CD1c-positive myeloid dendritic cell (primary cell): ENCODE data around the gene RPS6KB2.

ENCODE experiments used
- DNase-seq: peaks from one replicate; pipeline ENCODE4 v3.0.0-alpha.2; 2016; ENCODE audit errors: extremely low spot score

Gene RPS6KB2

DNA sequence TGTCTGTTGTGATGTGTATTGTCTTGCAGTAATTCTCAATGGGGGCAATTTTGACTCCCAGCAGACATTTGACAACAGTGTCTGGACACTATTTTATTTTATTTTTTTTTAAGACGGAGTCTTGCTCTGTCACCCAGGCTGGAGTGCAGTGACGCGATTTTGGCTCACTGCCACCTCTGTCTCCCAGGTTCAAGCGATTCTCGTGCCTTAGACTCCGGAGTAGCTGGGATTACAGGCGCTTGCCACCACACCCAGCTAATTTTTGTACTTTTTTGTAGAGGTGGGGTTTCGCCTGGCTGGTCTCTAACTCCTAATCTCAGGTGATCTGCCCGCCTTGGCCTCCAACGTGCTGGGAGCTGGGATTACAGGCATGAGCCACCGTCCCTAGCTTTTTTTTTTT, 1.4 kb downstream of the RPS6KB2 start:
- DNase-seq: no peak

DNA sequence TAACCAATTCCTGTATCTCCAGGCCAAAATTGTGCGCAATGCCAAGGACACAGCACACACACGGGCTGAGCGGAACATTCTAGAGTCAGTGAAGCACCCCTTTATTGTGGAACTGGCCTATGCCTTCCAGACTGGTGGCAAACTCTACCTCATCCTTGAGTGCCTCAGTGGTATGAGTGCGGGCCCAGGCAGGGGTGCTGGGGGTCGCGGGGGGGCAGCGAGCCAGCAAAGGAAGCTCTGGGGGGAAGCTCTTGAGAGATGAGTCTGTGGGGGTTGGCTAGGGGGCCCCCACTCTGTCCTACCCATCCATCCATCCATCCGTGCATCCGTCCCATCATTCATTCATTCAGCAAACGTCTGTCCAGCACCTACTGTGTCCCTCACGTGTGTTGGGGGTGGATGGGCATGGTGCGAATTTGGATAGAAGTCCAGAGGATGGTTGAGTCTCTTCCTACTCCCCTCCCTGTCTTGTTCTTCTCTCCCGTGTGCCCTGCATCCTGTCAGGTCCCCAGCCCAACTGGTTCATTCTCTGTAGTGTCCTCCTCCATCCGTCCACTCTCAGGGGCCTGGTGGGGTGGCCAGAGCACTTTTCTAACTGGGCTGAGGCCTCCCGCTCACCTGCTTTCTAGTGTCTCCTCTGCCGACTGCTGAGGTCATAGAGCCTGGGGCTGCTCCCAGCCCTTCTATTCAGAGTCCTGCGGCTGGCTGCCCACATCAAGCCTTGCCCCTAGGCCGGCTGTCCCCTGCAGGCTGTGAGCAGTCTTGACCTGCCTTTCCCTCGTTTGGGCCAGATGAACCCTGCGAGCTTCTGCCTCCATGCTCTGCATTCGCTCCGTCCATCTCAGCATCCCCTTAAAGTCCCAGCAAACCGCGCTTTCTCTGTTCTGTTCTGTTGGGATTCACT, 3.3 kb downstream of the RPS6KB2 start:
- no peak for DNase-seq

DNA sequence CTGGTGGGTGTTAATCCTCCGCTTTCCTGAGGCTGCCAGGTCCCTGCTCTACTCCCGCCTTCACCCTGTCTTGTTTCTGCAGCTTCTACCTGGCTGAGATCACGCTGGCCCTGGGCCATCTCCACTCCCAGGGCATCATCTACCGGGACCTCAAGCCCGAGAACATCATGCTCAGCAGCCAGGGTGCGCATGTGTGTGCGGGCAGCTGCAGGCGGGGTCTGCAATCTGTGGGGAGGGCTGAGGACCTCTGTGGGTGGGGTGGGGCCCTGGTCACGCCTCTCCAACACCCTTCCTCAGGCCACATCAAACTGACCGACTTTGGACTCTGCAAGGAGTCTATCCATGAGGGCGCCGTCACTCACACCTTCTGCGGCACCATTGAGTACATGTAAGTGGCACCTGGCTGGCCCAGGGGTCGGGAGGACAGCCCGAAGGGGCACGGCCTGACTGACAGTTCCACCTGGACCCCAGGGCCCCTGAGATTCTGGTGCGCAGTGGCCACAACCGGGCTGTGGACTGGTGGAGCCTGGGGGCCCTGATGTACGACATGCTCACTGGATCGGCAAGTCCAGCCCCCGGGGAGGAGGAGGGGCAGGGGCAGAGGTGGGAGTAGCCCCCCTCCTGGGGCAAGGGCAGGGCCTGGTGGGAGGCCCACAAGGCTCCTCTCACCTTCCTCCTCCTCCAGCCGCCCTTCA, 4.5 kb downstream of the RPS6KB2 start:
- DNase-seq: no peak

DNA sequence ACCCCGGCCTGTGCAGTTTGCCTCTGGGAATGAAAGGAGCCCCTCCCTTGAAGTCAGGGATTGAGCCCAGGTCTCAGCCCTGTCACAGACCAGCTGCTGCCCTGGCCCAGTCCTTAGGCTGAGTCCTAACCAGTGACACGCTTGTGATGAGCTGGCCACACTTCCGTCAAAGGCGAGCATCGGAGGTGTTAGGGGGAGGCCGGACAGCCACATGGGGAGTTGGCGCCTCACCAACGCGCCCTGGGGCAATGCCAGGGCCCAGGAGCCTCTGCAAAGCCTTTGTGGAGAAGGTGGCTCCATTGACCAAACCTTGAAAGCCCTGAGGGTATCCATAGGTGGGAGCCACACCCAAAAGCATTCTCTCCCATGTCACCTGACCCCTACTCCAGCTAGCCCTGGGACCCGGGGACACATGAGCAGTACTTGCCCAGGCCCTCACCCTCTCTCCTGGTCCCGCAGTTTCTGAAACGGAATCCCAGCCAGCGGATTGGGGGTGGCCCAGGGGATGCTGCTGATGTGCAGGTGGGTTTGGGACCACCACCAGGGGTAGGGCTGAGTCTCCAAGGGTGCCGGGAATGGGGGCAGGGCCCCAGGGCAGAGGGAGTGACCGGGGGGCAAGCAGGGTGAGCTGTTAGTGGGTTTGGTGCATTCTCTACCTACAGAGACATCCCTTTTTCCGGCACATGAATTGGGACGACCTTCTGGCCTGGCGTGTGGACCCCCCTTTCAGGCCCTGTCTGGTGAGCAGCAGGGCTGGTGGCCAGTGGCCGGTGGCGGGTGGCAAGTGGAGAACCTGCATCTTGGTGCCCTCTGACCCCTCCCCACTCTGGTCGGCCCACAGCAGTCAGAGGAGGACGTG, 5.5 kb downstream of the RPS6KB2 start:
- no peak for DNase-seq

DNA sequence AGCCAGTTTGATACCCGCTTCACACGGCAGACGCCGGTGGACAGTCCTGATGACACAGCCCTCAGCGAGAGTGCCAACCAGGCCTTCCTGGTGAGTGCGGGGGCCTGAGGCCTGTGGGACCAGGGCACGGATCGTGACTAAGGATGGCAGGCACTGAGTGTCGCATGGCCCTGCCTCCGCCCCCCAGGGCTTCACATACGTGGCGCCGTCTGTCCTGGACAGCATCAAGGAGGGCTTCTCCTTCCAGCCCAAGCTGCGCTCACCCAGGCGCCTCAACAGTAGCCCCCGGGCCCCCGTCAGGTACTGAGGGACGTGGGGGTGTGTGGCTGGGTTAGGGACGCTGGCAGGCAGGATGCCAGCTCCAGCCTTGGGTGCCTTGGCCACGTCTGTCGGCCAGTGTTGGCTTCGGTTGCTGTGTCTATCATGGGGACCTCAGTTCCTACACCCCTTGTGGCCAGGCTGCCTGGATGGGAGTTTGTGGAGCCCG, 6.1 kb downstream of the RPS6KB2 start:
- DNase-seq: no peak

DNA sequence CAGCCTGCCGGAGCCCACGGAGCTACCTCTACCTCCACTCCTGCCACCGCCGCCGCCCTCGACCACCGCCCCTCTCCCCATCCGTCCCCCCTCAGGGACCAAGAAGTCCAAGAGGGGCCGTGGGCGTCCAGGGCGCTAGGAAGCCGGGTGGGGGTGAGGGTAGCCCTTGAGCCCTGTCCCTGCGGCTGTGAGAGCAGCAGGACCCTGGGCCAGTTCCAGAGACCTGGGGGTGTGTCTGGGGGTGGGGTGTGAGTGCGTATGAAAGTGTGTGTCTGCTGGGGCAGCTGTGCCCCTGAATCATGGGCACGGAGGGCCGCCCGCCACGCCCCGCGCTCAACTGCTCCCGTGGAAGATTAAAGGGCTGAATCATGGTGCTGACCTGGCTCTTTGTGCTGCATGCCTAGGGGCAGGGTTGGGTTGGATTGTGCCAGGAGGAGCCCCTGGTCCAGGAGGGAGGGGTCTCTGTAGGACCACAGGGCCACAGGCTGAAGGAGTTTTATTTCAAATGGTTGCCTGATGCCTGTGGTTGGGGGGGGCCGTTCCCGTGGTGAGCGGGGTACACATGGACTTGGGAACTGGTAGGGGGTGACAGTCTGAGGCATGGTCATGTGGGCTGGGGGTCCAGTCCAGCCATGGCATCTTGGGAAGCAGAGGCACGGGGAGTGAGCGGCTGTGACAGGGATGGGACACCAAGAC, 6.9 kb downstream of the RPS6KB2 start:
- DNase-seq: no peak

DNA sequence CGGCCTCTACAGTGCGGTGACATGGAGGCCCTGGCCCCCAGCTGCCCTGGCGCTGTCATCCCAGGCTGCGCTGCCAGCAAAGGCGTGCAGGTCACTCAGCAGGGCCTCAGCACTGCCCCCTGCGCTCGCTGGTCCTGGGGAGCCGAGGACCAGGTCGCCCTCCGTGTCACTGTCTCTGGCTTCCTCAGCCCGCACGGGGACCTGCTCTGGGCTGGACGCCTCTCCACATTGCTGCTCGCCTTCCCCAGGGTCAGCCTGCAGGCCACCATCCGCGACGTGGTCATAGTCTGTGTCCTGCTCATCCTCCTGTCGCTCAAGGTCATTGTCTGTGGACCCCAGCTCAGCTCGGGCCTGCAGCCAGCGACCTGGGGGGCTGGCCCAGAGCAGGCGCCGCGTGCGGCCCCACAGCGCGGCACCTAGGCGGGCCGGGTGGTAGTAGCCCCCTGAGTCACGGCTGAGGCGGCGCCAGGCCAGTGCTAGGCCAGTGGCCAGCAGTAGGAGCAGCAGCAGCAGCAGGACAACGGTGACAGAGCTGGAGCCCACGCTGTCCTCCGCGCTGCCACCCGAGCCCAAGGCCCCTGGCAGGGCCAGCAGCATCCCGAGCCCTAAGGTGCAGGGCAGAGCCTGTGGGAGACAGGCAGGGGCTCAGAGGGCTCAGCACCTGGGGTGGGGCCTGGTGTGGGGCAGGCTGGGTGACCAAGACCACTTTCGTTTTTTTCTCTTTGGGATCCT, 7.6 kb downstream of the RPS6KB2 start:
- no peak for DNase-seq

DNA sequence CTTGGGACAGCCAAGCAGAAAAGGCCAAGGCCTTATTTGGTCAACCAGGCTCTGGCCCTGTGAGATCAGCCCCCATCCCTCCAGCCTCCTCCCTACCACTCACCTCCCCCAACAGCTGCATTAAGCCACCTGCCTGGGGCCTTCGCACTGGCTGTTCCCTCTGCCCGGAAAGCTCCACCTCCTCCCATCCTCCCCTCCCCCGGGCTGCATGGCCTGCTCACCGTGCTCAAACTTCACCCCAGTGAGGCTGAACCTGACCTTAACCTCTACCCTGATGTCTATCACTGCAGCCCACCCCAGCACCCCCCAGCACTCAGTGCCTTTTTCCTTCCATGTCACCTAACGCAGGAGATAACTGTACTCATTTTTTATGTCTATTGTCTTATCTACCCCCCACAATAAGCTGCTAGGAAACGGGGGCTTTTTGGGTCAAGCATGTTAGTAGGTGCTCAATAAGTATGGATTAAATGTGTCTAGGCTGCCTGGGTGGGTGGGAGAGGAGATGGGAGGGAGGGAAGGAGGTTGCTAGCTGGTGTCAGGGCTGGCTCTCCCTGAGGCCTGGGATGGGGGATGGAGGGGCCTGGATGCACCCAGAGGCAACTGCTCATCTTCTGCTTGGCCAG, 8.3 kb downstream of the RPS6KB2 start:
- no peak for DNase-seq

DNA sequence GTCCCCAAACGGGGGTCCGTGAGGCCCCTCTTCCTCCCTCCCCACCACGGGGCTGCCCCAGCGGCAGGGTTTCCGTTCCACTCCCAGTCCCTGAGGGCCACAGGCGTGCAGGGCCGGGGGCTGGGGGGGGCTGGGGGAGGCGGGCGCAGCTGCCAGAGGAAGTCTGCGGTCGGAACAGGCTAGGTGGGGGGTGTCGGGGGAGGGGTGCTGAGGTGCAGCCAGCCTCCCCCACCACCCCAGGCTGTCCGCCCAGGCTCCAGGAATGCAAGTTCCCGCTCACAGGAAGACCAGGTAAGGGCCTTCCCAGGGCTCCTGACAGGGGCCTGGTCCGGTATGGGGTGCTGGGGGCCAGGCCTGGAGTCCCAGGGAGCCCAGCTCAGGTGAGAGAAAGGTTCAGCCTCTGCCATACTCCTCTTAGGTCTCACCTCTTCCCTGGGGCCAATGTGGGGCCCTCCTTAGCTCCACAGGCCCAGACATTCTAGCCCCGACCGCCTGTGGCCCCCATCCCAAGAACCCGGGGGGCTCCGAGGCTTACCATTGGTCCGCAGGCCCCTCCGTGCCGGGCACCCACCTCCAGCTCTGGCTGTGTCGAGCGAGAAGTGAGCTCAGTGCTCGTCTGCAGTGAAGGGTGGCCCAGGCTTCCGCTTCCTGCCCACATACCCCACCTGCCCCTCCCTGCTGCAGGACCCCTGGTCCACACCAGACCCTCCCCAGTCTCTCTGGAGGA, 9.0 kb downstream of the RPS6KB2 start, which contains the start of gene PTPRCAP:
Gene PTPRCAP, minus strand, starts transcription at position 601 of the 727 bp plus-strand sequence. Its CDS starts 63 bp downstream, at position 538.
- peak; percentile 26 for DNase-seq

DNA sequence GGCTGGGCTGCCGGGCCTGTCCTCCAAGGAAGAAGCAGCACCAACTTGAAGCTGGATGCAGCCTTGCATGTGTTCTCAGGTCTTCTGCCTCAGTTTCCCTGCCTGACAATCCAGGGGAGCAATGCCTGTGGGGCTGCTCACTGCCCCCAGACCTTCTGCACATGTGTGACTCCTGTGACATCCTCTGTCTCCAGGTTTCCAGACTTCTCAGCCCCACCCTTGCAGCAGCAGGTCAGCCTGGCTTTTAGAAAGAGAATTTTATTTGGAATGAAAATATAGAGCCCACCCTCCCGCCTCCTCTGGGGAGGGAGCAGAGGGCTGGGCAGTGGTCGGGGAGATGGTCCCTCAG, 9.5 kb downstream of the RPS6KB2 start:
- no peak for DNase-seq

DNA sequence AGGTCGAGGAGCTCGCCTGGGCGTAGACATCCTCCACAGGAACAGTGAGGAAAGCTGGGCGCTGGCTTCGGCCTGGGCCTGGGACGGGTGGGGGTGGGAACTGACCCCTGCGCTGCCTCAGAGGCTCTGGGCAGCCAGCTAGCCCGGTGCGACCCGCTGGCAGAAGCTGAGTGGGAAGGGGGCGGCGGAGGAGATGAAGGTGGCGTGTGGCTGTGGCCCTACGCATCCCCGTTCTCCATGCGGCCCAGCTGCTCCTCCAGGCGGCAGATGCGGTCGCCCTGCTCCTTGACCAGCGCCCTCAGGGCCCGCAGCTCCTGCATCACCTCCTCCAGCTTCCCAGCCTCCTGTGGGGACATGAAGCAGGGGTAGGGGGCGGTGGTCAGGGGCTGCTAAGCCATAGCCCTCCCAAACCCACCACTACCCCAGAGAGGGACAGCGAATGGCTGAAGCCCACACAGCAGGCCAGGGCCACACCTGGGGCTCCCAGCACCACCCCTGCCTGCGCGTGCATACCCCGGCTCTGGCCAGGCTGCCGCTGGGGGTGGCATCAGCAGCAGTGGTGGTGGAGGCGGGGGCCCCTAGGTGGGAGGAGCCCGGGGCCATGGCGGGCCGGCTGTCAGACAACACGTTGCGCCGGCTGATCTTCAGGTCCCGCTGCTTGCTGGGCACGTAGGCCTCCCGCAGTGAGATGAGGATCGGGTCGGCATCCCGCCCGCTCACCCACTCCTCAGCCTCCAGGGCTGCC, 10.0 kb downstream of the RPS6KB2 start:
- no peak for DNase-seq

DNA sequence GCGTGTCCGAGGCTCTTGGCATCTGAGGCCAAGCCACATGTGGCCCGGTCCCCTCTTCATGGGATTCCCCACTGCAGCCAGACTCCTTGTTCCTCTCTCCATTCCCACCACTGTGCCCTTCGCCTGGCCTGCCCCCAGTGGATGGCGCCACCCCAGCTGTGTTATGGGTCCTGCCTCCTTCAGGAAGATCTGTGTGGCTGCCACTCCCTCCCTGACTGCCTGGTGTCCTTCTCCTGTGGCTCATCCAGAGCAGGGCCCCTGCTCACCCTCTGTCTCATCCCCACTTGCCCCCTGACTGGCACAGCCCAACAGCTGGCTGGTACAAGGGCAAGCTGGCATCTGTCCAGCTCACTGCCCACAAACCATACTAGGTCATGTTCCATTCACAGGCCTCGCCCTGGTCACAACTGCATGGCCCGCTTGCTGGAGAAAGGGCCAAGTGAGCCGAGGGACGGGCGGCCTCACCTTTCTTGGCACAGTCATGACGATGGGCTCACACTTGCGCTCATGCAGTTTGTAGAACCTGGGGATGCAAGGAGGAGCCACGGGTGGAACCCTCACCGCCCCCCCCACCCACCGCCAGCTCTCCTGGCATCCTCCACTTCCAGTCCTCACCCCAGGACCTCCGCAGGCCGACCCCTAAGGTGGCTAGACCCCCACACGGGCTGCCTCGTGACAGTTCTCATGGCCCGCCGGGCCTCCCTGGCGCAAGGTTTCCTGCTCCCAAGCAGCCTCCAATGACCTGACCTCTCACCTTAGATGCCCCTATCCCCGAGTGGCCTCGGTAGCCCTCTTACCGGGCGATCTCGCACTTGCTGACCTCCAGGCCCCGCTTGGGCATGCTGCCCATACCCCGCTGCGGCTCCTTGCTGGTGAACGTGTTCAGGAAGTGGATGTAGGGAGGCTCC, 11.3 kb downstream of the RPS6KB2 start:
- peak; percentile 67 for DNase-seq

DNA sequence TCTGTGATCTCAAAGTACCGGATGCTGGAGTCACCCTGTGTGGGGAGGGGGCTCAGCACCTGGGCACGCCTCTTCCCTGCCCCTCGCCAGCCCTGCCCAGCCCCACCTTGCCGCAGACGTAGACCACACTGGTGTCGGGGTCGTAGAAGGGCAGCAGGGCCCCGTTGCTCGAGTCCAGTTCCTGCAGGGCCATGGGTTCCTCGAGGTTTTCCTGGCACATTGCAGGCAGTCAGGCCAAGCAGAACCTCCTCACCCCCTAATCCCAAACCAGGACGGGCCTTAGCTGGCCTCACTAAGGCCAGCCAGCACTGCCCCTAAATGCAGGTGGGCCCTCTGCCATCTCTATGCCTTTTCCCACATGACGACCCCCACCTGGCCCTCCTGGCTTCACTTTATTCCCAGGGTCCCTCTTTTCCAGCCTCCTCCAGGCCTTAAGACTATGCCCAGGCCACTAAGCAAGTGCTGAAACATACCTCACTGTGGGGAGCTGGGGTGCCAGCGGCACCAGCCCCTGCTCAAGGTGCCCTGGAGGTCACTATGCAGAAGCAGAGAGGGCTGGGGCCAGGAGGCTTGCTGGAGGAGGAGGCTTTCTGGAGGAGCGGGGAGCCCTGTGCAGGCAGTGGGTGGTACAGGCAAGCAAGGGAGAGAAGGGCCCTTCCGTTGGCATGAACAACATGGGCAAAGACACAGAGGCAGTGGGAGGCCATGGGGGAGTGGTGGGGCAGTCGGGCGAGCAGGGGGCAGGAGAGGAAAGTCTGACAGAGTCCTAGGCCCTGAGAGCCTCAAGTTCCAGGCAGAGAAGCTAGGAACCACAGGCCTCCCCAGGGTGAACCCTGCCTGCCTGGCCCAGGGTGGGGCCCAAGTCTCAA, 12.2 kb downstream of the RPS6KB2 start:
- DNase-seq: no peak

DNA sequence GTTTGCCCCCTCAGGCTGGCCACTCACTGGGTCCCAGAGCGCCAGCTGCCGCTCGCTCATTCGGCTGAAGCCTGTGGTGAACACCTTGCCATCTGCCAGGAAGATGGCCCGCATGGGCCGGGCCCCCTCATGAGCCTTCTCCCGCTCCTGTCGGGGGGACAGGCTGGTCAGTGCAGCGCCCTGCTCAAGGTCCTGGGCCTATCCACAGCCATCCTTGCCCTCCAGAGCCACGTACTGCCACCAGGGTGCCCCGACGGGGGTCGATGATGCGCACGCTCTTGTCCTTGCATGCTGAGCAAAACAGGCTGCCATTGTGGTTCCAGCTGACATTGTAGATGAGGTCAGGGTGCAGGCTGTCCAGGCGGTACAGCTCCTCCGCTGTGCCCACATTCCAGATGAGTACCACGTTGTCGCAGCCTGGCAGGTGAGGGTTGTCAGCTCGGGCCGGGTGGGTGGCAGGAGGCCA, 12.8 kb downstream of the RPS6KB2 start:
- no peak for DNase-seq

DNA sequence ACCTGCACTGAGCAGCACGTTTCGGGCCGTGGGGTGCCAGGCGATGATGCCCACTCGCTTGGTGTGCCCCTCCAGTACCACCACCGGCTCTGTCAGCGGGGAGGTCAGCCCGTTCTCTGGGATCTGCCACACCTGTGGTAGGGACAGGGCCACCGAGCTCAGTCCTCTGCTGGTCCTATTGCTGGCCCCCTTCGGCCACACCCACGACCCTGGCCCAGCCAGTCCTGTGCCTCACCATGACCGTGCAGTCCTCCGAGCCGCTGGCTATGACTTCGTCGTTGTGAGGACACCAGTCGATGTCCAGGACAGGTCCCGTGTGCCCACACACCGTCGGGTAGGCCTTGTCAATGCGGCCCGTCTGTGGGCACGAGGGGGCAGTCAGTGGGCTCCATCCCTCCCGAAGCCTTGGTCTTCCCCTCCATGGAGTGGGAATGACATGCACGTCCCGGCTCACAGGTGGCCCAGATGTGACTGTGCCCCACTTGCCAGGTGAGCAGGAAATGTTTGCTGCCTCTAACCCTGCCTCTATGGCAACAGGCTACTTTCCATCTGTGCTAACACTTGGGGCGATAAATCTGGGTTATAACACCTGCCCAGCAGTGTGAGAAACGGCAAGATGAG, 13.5 kb downstream of the RPS6KB2 start:
- DNase-seq: no peak
